Activated CD4-positive, alpha-beta T cell treated with anti-CD3 and anti-CD28 coated beads, Interleukin-2, amount 10 ng/mL, durations not matched to agents 7 days and 5 days (primary cell): ENCODE results near the gene OLIG1. TPM values are rescaled to one million over a fixed set of nuclear protein-coding genes. Genes with fewer than 3 reads are reported as not detected.

Experiments
- CTCF ChIA-PET: fragments of 350-600 bp; sonication (Branson Sonifier 250); formaldehyde crosslinking; loops from one replicate; lab custom pipeline; 2021; ENCODE audit warnings: antibody characterized with exemption; lab: Charles Lee
- POLR2A ChIA-PET: fragments of 350-600 bp; sonication (Branson Sonifier 250); formaldehyde crosslinking; loops from one replicate; lab custom pipeline; 2021; ENCODE audit warnings: antibody characterized with exemption; lab: Charles Lee
- DNase-seq: peaks from one replicate; pipeline ENCODE4 v3.0.0-alpha.2; 2020
- H3K27ac Mint-ChIP-seq: one replicate; pipeline ENCODE4 v1.8.0; 2021; ENCODE audit warnings: mild to moderate bottlenecking, moderate library complexity, mixed read lengths
- H3K27me3 Mint-ChIP-seq: one replicate; pipeline ENCODE4 v1.8.0; 2021; ENCODE audit warnings: mixed read lengths
- H3K36me3 Mint-ChIP-seq: one replicate; pipeline ENCODE4 v1.8.0; 2021; ENCODE audit warnings: low read depth, mixed read lengths
- H3K4me1 Mint-ChIP-seq: one replicate; pipeline ENCODE4 v1.8.0; 2021; ENCODE audit warnings: mixed read lengths
- H3K4me3 Mint-ChIP-seq: one replicate; pipeline ENCODE4 v1.8.0; 2021; ENCODE audit warnings: mild to moderate bottlenecking, moderate library complexity, mixed read lengths
- H3K9me3 Mint-ChIP-seq: one replicate; pipeline ENCODE4 v1.8.0; 2021; ENCODE audit warnings: mixed read lengths
- total RNA-seq, 2 experiments: library from RNA; stranded (reverse); gene quantifications; one replicate each; pipeline ENCODE4 v1.2.3, GENCODE V29; 2021

OLIG1 gene
- total RNA-seq, 2 experiments from 2014 or later = not detected

DNA sequence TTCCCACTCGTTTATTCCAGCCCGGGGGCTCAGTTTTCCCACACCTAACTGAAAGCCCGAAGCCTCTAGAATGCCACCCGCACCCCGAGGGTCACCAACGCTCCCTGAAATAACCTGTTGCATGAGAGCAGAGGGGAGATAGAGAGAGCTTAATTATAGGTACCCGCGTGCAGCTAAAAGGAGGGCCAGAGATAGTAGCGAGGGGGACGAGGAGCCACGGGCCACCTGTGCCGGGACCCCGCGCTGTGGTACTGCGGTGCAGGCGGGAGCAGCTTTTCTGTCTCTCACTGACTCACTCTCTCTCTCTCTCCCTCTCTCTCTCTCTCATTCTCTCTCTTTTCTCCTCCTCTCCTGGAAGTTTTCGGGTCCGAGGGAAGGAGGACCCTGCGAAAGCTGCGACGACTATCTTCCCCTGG, 43.5 kb upstream of the OLIG1 start:
- Mint-ChIP-seq H3K27ac (peak overlapping the region; percentile 82), H3K4me3 (peak overlapping the region; percentile 55), H3K36me3 (peaks cover 8% of the 10 kb centered on the region), H3K27me3 (peaks cover 86% of the 10 kb centered on the region), H3K9me3 (no peaks in the 10 kb centered on the region), H3K4me1 (peaks cover 29% of the 10 kb centered on the region)
- no peak for DNase-seq
- ChIA-PET CTCF (interaction anchor here (1.1 to 1.3 kb wide), 2 partner anchors 37 to 86 kb away, joined by 4 read pairs; no protein-coding TSS in a partner anchor), POLR2A (no interaction called here)

DNA sequence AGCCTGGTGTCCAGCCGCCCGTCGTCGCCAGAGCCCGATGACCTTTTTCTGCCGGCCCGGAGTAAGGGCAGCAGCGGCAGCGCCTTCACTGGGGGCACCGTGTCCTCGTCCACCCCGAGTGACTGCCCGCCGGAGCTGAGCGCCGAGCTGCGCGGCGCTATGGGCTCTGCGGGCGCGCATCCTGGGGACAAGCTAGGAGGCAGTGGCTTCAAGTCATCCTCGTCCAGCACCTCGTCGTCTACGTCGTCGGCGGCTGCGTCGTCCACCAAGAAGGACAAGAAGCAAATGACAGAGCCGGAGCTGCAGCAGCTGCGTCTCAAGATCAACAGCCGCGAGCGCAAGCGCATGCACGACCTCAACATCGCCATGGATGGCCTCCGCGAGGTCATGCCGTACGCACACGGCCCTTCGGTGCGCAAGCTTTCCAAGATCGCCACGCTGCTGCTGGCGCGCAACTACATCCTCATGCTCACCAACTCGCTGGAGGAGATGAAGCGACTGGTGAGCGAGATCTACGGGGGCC, 43.0 kb upstream of the OLIG1 start:
- Mint-ChIP-seq H3K4me3 (peak overlapping the region; percentile 55), H3K4me1 (peaks cover 29% of the 10 kb centered on the region), H3K27ac (peak overlapping the region; percentile 82), H3K36me3 (peaks cover 8% of the 10 kb centered on the region), H3K9me3 (no peaks in the 10 kb centered on the region), H3K27me3 (peaks cover 86% of the 10 kb centered on the region)
- DNase-seq = no peak
- ChIA-PET CTCF (interaction anchor here (1.1 kb wide), 1 partner anchor 36 kb away, joined by 4 read pairs; no protein-coding TSS in a partner anchor), POLR2A (no interaction called here)

DNA sequence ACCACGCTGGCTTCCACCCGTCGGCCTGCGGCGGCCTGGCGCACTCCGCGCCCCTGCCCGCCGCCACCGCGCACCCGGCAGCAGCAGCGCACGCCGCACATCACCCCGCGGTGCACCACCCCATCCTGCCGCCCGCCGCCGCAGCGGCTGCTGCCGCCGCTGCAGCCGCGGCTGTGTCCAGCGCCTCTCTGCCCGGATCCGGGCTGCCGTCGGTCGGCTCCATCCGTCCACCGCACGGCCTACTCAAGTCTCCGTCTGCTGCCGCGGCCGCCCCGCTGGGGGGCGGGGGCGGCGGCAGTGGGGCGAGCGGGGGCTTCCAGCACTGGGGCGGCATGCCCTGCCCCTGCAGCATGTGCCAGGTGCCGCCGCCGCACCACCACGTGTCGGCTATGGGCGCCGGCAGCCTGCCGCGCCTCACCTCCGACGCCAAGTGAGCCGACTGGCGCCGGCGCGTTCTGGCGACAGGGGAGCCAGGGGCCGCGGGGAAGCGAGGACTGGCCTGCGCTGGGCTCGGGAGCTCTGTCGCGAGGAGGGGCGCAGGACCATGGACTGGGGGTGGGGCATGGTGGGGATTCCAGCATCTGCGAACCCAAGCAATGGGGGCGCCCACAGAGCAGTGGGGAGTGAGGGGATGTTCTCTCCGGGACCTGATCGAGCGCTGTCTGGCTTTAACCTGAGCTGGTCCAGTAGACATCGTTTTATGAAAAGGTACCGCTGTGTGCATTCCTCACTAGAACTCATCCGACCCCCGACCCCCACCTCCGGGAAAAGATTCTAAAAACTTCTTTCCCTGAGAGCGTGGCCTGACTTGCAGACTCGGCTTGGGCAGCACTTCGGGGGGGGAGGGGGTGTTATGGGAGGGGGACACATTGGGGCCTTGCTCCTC, 42.3 kb upstream of the OLIG1 start:
- no peaks in the 10 kb centered on the region for H3K9me3 Mint-ChIP-seq
- DNase-seq = no peak
- peaks cover 86% of the 10 kb centered on the region for H3K27me3 Mint-ChIP-seq
- ChIA-PET POLR2A (no interaction called here), CTCF (interaction anchor here (1.1 kb wide), 1 partner anchor 35 kb away, joined by 4 read pairs; no protein-coding TSS in a partner anchor)
- H3K36me3 Mint-ChIP-seq = peaks cover 8% of the 10 kb centered on the region
- peaks cover 28% of the 10 kb centered on the region for H3K4me1 Mint-ChIP-seq
- H3K27ac Mint-ChIP-seq = no peak overlapping the region
- no peak overlapping the region for H3K4me3 Mint-ChIP-seq

DNA sequence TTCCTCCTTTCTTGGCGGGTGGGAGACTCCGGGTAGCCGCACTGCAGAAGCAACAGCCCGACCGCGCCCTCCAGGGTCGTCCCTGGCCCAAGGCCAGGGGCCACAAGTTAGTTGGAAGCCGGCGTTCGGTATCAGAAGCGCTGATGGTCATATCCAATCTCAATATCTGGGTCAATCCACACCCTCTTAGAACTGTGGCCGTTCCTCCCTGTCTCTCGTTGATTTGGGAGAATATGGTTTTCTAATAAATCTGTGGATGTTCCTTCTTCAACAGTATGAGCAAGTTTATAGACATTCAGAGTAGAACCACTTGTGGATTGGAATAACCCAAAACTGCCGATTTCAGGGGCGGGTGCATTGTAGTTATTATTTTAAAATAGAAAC, 41.7 kb upstream of the OLIG1 start:
- Mint-ChIP-seq H3K27ac (peak overlapping the region; percentile 50), H3K9me3 (no peaks in the 10 kb centered on the region), H3K36me3 (peaks cover 8% of the 10 kb centered on the region), H3K27me3 (peaks cover 84% of the 10 kb centered on the region), H3K4me3 (peak overlapping the region; percentile 48), H3K4me1 (peaks cover 28% of the 10 kb centered on the region)
- no peak for DNase-seq
- POLR2A ChIA-PET = no interaction called here
- CTCF ChIA-PET = no interaction called here

DNA sequence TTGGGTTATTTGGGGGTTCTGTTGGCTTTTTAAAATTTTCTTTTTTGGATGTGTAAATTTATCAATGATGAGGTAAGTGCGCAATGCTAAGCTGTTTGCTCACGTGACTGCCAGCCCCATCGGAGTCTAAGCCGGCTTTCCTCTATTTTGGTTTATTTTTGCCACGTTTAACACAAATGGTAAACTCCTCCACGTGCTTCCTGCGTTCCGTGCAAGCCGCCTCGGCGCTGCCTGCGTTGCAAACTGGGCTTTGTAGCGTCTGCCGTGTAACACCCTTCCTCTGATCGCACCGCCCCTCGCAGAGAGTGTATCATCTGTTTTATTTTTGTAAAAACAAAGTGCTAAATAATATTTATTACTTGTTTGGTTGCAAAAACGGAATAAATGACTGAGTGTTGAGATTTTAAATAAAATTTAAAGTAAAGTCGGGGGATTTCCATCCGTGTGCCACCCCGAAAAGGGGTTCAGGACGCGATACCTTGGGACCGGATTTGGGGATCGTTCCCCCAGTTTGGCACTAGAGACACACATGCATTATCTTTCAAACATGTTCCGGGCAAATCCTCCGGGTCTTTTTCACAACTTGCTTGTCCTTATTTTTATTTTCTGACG, 41.1 kb upstream of the OLIG1 start:
- Mint-ChIP-seq H3K4me3 (no peak overlapping the region), H3K27me3 (peaks cover 78% of the 10 kb centered on the region), H3K9me3 (no peaks in the 10 kb centered on the region), H3K4me1 (peaks cover 27% of the 10 kb centered on the region), H3K36me3 (peaks cover 8% of the 10 kb centered on the region), H3K27ac (peak overlapping the region; percentile 57)
- ChIA-PET POLR2A (no interaction called here), CTCF (no interaction called here)
- no peak for DNase-seq

DNA sequence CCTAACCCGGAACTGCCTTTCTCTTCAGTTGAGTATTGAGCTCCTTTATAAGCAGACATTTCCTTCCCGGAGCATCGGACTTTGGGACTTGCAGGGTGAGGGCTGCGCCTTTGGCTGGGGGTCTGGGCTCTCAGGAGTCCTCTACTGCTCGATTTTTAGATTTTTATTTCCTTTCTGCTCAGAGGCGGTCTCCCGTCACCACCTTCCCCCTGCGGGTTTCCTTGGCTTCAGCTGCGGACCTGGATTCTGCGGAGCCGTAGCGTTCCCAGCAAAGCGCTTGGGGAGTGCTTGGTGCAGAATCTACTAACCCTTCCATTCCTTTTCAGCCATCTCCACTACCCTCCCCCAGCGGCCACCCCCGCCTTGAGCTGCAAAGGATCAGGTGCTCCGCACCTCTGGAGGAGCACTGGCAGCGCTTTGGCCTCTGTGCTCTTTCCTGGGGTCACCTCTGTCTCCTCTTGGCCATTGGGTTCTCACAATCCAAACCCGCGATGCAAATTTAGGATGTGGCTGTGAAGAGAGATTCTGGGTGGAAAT, 40.5 kb upstream of the OLIG1 start:
- Mint-ChIP-seq H3K9me3 (no peaks in the 10 kb centered on the region), H3K4me3 (no peak overlapping the region), H3K36me3 (peaks cover 4% of the 10 kb centered on the region), H3K27me3 (peaks cover 76% of the 10 kb centered on the region), H3K4me1 (peaks cover 22% of the 10 kb centered on the region), H3K27ac (peak overlapping the region; percentile 13)
- POLR2A ChIA-PET = no interaction called here
- no peak for DNase-seq
- CTCF ChIA-PET = no interaction called here

DNA sequence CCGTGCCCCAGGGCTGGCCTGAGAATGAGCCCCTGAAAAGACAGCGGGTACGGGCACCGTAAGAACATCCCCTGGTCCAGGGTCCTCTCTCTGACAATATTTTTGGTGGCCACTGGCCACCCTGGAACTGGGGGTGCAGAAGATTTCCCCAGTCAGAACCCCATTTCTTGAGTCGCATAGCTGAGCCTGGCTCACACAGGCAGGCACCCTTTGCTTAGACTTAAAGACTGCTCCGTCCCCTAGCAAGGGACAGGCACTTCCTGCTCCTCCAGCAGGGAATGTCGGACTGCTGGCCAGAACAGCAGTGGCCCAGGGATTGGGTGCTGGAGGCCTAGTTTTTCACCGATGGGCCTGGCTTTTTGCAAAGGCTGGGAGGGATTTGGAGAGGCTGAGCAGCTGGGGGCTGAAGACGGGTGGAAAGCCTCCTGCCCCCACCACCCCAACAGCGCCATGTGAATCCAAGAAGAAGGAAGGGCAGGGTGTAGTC, 39.9 kb upstream of the OLIG1 start:
- peaks cover 22% of the 10 kb centered on the region for H3K4me1 Mint-ChIP-seq
- peaks cover 76% of the 10 kb centered on the region for H3K27me3 Mint-ChIP-seq
- H3K36me3 Mint-ChIP-seq = peaks cover 4% of the 10 kb centered on the region
- ChIA-PET POLR2A (no interaction called here), CTCF (no interaction called here)
- DNase-seq = no peak
- H3K4me3 Mint-ChIP-seq = no peak overlapping the region
- H3K9me3 Mint-ChIP-seq = no peaks in the 10 kb centered on the region
- no peak overlapping the region for H3K27ac Mint-ChIP-seq

DNA sequence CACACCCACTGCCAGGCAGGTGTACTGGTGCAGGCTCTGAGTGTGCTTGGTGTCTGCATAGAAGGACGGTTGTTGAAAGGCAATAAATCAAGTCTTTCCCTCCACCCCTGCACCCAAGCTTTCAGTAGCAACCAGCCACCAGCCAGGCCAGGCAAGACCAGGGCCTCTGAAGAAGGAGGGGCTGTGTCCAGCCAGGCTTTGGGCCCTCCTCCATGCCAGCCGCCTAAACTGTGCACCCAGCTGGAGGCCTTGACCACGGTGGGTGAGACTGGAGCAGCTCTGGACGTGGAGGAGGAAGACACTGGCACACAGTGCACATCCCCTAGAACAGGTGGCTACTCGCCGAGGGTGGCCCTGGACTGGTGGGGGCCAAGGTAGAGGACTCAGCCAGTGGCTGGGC, 39.3 kb upstream of the OLIG1 start:
- H3K36me3 Mint-ChIP-seq = peaks cover 4% of the 10 kb centered on the region
- H3K27me3 Mint-ChIP-seq = peaks cover 72% of the 10 kb centered on the region
- DNase-seq = no peak
- POLR2A ChIA-PET = no interaction called here
- no peak overlapping the region for H3K27ac Mint-ChIP-seq
- H3K4me1 Mint-ChIP-seq = peaks cover 22% of the 10 kb centered on the region
- no peak overlapping the region for H3K4me3 Mint-ChIP-seq
- H3K9me3 Mint-ChIP-seq = no peaks in the 10 kb centered on the region
- CTCF ChIA-PET = no interaction called here

DNA sequence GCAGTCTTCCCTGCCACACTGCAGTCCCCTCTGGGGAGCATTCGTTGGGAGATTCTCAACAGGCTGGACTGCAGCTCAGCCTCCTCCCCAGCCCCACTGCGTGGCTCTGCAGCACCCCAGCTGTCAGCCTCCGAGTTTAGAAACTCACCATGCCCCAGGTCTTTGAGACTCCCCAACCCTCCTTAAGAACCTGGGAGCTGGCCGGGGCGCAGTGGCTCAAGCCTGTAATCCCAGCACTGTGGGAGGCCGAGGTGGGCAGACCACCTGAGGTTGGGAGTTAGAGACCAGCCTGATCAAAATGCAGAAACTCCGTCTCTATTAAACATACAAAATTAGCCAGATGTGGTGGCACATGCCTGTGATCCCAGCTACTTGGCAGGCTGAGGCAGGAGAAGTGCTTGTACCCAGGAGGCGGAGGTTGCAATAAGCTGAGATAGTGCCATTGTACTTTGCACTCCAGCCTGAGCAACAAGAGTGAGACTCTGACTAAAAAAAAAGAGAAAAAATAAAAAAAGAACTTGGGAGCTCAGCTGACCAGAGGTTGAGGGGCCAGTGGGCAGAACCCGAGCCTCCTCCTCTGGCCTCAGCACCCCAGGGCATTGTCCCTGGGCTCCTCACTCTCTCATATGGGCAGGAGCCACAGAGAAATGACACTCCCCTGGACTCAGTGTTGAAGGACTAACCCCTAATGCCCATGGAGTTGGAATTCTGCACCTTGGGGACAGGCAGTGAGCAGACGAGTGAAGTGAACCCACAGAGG, 38.6 kb upstream of the OLIG1 start:
- DNase-seq = no peak
- CTCF ChIA-PET = no interaction called here

DNA sequence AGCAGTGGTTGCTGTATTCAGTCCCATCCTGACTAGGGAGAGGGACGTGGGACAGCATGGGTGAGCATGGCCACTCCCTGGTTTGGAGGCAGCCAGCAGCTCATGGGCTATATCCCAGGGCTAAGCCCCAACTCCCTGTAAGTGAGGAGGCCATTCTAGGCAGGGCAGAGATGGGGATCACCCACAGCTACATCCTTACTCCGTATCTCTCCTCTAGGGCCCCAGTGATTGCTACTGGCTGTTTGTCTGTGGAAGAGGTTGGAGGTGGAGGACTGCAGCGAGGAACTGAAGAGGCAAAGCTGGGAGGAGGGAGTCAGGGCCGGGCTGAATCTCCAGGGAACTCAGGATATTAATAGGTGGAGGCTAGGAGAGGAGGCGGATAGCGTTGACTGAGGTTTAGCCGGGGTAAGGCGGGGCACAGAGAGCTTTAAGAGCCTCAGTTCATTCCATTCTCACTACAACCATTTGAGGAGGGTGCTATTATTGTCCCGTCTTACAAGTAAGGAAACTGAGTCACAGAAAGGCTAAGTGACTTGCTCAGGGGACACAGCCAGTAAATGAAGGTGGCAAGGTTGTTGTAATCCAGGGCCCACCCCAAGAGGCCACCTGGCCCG, 37.4 kb upstream of the OLIG1 start:
- Mint-ChIP-seq H3K4me1 (peaks cover 22% of the 10 kb centered on the region), H3K36me3 (no peaks in the 10 kb centered on the region), H3K9me3 (no peaks in the 10 kb centered on the region), H3K27ac (no peak overlapping the region), H3K27me3 (peaks cover 62% of the 10 kb centered on the region), H3K4me3 (no peak overlapping the region)
- no peak for DNase-seq
- CTCF ChIA-PET = no interaction called here
- POLR2A ChIA-PET = no interaction called here

More for the DNA sequence above, 38.6 kb upstream of the OLIG1 start:
- H3K27ac Mint-ChIP-seq = no peak overlapping the region
- H3K9me3 Mint-ChIP-seq = no peaks in the 10 kb centered on the region
- H3K4me3 Mint-ChIP-seq = no peak overlapping the region
- H3K4me1 Mint-ChIP-seq = peaks cover 18% of the 10 kb centered on the region
- peaks cover 65% of the 10 kb centered on the region for H3K27me3 Mint-ChIP-seq
- H3K36me3 Mint-ChIP-seq = no peaks in the 10 kb centered on the region
- POLR2A ChIA-PET = no interaction called here

DNA sequence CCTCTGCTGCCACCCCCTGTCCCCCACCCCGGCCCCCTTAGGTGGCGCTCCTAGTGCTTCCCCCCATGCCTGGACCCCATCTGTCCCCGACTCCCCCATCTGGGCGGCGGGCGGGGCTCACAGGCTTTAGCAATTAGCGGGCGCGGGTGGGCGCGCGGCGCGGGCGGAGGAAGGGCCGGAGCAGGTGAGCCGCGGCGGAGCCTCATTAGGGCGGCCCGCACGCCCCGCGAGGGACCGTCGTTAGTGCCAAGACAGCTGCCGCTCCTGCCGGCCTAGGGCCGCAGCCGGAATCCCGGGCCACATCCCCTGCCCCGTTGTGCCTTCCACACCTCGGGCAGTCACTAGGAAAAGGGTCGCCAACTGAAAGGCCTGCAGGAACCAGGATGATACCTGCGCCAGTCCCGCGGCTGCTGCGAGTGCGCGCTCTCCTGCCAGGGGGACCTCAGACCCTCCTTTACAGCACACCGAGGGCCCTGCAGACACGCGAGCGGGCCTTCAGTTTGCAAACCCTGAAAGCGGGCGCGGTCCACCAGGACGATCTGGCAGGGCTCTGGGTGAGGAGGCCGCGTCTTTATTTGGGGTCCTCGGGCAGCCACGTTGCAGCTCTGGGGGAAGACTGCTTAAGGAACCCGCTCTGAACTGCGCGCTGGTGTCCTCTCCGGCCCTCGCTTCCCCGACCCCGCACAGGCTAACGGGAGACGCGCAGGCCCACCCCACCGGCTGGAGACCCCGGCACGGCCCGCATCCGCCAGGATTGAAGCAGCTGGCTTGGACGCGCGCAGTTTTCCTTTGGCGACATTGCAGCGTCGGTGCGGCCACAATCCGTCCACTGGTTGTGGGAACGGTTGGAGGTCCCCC, 36.6 kb upstream of the OLIG1 start:
- peaks cover 20% of the 10 kb centered on the region for H3K4me1 Mint-ChIP-seq
- no peak overlapping the region for H3K4me3 Mint-ChIP-seq
- CTCF ChIA-PET = interaction anchor here (1.6 kb wide), 1 partner anchor 93 kb away, joined by 4 read pairs; no protein-coding TSS in a partner anchor
- POLR2A ChIA-PET = no interaction called here
- H3K27ac Mint-ChIP-seq = no peak overlapping the region
- peaks cover 56% of the 10 kb centered on the region for H3K27me3 Mint-ChIP-seq
- H3K9me3 Mint-ChIP-seq = no peaks in the 10 kb centered on the region
- H3K36me3 Mint-ChIP-seq = no peaks in the 10 kb centered on the region
- no peak for DNase-seq
